ENCODE results near the gene CLOCK. TPM values are rescaled to one million over a fixed set of nuclear protein-coding genes. Genes with fewer than 3 reads are reported as not detected.

CLOCK gene
- total RNA-seq, 2 donors from 2014 or later = 9.9 to 16.3 TPM

DNA sequence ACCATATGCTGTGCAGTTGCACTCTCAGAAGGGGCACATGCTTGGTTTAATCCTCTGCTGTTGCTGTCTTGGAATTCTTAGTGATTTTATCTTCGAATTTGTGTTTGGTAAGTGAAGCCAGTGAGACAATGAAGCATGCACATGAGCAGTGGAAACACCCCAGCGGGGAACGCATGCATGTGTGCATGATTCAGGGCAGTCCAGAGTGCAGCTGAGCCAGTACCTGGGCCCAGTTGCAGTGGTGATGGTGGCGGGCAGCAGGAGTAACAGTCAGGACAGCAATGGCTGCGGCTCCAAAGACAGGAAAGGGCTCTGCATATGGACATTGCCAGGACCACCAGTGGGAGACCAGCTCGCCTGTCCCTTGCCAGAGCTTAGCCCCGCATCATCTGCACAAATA is 165.2 kb downstream of the CLOCK start:
- no peaks in the 10 kb centered on the region for H3K9me3 Mint-ChIP-seq
- H3K36me3 Mint-ChIP-seq (ENCODE audit: low read depth) = no peaks in the 10 kb centered on the region
- H3K27ac Mint-ChIP-seq = no peak overlapping the region
- no peaks in the 10 kb centered on the region for H3K4me1 Mint-ChIP-seq
- ATAC-seq (replicated peaks) = no peak
- no peaks in the 10 kb centered on the region for H3K27me3 Mint-ChIP-seq
- H3K4me3 Mint-ChIP-seq = no peak overlapping the region

DNA sequence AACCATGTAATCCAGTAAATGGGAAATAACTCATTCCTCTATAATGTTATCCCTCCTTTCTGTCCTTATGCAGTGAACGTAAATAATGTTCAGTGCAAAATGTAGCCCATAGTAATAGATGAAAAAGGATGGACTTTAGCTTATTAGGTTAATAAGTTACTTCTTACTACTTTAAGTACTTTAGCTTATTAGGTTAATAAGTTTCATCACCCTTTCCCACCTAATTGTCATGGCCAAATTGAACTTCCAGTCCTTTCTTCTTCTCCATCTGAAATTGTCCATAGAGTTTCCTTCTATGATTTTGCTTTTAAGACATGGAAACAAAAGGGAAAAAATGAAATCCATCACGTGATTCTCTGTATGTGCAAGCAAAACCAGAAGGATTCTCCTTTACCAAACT is 166.1 kb downstream of the CLOCK start:
- H3K36me3 Mint-ChIP-seq (ENCODE audit: low read depth) = no peaks in the 10 kb centered on the region
- no peaks in the 10 kb centered on the region for H3K9me3 Mint-ChIP-seq
- H3K4me1 Mint-ChIP-seq = no peaks in the 10 kb centered on the region
- H3K4me3 Mint-ChIP-seq = no peak overlapping the region
- no peak for ATAC-seq (replicated peaks)
- H3K27ac Mint-ChIP-seq = no peak overlapping the region
- H3K27me3 Mint-ChIP-seq = no peaks in the 10 kb centered on the region

DNA sequence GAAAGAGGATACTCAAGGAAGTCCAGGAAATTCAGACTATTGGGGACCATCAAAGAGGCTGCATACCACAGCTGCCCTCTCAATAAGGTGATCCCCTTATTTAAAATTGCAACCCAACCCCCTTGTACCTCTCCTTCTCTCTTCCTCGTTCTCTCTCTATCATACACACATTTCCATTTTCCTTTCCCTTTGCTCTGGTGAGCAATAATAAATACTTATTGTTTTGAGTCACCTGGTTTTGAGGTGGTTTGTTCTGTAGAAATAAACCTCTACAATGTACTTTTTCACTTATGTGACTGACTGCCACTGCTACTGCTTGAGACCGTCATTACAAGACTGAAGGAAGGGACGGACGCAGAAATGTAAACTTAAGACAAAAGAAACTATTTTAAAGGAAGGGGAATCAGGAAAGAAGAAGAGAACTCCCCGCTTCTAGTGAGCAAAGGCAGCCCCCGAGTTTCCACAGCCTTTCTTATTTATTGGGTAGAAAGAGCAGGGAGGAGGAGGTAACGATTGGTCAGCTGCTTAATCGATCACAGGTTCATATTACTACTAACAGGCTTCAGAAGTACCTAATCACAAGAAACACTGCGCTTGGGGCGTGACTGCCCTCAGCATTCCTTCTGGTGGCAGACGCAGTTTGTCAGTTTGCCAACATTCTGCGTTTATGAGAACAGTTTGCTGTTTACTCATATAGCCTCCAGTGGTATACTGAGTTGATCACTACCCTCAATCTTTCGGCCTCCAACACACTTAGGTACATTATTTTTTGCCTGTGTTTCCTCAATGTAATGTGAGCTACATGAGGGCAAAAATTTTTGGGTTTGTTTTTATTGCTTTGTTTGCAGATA is 167.9 kb downstream of the CLOCK start:
- no peaks in the 10 kb centered on the region for H3K27me3 Mint-ChIP-seq
- H3K9me3 Mint-ChIP-seq = no peaks in the 10 kb centered on the region
- no peak overlapping the region for H3K27ac Mint-ChIP-seq
- H3K36me3 Mint-ChIP-seq (ENCODE audit: low read depth) = no peaks in the 10 kb centered on the region
- no peak for ATAC-seq (replicated peaks)
- no peaks in the 10 kb centered on the region for H3K4me1 Mint-ChIP-seq
- H3K4me3 Mint-ChIP-seq = no peak overlapping the region

Other genes with a start within 250 kb of the CLOCK start
- gene SRD5A3, start 200.7 kb downstream of the CLOCK start, total RNA-seq = 1 to 10 TPM; 5.1 to 7.7 TPM
- gene TMEM165, start 151.0 kb downstream of the CLOCK start, total RNA-seq = 10 to 100 TPM; 60.5 to 81.9 TPM
- gene PDCL2, start 45.3 kb upstream of the CLOCK start, total RNA-seq = not detected
- 1 to 10 TPM in 1 of 2 donors, under 1 TPM in 1; 0.53 to 1.0 TPM for gene NMU, start 89.4 kb upstream of the CLOCK start, total RNA-seq

All from activated T-helper 17 cell treated with anti-CD3 and anti-CD28 coated beads, Interleukin-2, amount 50 U/mL, for 72 hours (primary cell).